Nephron (organoid): Measurements from ENCODE around the gene MOXD1.

Experiments
- H3K27ac Mint-ChIP-seq, 3 experiments: 2 replicates each; pipeline ENCODE4 v1.8.0; 2020; ENCODE audit warnings: mixed read lengths in 3 of 3, mild to moderate bottlenecking in 2 of 3, moderate library complexity in 1 of 3
- H3K27me3 Mint-ChIP-seq: 2 replicates; pipeline ENCODE4 v1.8.0; 2021; ENCODE audit warnings: low read depth, mild to moderate bottlenecking, moderate library complexity, mixed read lengths
- H3K36me3 Mint-ChIP-seq: 2 replicates; pipeline ENCODE4 v1.8.0; 2020; ENCODE audit warnings: low read depth, mixed read lengths
- H3K4me1 Mint-ChIP-seq: 2 replicates; pipeline ENCODE4 v1.8.0; 2020; ENCODE audit warnings: mixed read lengths
- H3K4me3 Mint-ChIP-seq, 3 experiments: 2 replicates each; pipeline ENCODE4 v1.8.0; 2020; ENCODE audit warnings: mild to moderate bottlenecking in 3 of 3, mixed read lengths in 3 of 3, moderate library complexity in 2 of 3
- H3K9me3 Mint-ChIP-seq: 2 replicates; pipeline ENCODE4 v1.8.0; 2020; ENCODE audit warnings: mixed read lengths
- TF ChIP-seq, protein P1 (sequence below), 3 experiments: fragments of 200-600 bp; sonication (generic); IDR thresholded peaks; one replicate each; pipeline ENCODE4 v1.5.0; 2021; ENCODE audit warnings: antibody characterized with exemption in 3 of 3; ENCODE audit not compliant: unreplicated experiment in 3 of 3

The MOXD1 gene

GRCh38 chr6:132430110-132430509 is 28.8 kb upstream of the MOXD1 start:
- Mint-ChIP-seq H3K27ac (no peak overlapping the region), H3K9me3 (peaks cover 2% of the 10 kb centered on the region), H3K4me3 (no peak overlapping the region), H3K4me1 (no peaks in the 10 kb centered on the region), H3K36me3 (no peaks in the 10 kb centered on the region), H3K27me3 (no peaks in the 10 kb centered on the region)
- TF ChIP-seq, protein P1, sequence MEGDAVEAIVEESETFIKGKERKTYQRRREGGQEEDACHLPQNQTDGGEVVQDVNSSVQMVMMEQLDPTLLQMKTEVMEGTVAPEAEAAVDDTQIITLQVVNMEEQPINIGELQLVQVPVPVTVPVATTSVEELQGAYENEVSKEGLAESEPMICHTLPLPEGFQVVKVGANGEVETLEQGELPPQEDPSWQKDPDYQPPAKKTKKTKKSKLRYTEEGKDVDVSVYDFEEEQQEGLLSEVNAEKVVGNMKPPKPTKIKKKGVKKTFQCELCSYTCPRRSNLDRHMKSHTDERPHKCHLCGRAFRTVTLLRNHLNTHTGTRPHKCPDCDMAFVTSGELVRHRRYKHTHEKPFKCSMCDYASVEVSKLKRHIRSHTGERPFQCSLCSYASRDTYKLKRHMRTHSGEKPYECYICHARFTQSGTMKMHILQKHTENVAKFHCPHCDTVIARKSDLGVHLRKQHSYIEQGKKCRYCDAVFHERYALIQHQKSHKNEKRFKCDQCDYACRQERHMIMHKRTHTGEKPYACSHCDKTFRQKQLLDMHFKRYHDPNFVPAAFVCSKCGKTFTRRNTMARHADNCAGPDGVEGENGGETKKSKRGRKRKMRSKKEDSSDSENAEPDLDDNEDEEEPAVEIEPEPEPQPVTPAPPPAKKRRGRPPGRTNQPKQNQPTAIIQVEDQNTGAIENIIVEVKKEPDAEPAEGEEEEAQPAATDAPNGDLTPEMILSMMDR (IDR thresholded peaks at IDR 0.05; ENCODE audit: unreplicated experiment in 3 of 3): no peak

DNA sequence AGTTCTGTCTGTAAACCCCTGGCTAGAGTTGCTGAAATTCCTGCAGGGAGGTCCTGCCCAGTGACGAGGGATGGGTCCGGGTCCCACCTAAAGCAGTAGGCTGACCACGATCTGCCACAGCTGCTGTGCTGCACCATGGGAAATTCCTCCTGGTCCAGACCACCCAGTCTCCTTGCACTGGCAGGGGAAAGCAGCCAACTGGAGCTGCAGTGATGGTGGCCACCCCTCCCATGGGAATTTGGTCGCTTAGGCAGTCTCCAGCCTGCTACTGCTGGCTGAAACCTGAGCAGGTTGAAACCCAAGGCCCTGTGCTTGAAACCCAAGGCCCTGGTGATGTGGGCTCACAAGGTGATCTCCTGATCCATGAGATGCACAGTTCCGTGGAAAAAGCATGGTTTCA is 23.9 kb upstream of the MOXD1 start:
- peaks cover 31% of the 10 kb centered on the region for H3K36me3 Mint-ChIP-seq

GRCh38 chr6:132423839-132424238 is 22.6 kb upstream of the MOXD1 start:
- Mint-ChIP-seq H3K27me3 (no peaks in the 10 kb centered on the region), H3K27ac (no peak overlapping the region), H3K4me1 (no peaks in the 10 kb centered on the region), H3K36me3 (peaks cover 35% of the 10 kb centered on the region), H3K4me3 (no peak overlapping the region), H3K9me3 (peaks cover 49% of the 10 kb centered on the region)
- TF ChIP-seq, protein P1 (IDR thresholded peaks at IDR 0.05; ENCODE audit: unreplicated experiment in 3 of 3): no peak

More for the DNA sequence above, 23.9 kb upstream of the MOXD1 start:
- H3K27ac Mint-ChIP-seq: no peak overlapping the region
- H3K4me3 Mint-ChIP-seq: no peak overlapping the region
- H3K9me3 Mint-ChIP-seq: peaks cover 40% of the 10 kb centered on the region
- no peaks in the 10 kb centered on the region for H3K27me3 Mint-ChIP-seq
- TF ChIP-seq, protein P1 (IDR thresholded peaks at IDR 0.05; ENCODE audit: unreplicated experiment in 3 of 3): no peak
- H3K4me1 Mint-ChIP-seq: no peaks in the 10 kb centered on the region

DNA sequence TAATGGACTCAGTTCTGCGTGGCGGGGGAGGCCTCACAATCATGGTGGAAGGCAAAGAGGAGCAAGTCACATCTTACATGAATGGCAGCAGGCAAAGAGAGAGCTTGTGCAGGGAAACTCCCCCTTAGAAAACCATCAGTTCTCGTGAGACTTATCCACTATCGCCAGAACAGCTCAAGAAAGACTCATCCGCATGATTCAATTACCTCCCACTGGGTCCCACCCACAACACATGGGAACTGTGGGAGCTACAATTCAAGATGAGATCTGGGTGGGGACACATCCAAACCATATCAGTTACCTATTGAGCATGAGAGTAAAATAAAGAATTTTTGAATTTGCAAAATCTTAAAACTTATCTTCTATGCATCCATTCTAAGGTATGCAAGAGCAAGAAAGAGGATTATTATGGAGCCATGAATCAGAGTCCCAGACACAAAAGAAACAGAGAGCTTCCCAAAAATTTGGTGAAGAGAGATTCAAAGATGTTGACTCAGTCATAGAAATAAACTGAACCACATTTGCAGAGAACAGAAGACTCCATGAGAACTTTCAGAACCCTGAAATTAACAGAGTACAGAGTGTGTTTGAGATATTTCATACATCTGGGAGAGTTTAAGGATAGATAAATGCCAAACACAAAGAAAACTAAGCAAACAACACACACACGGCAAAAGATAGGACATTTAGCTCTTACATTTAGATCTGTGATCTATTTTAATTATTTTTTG is 17.1 kb upstream of the MOXD1 start:
- Mint-ChIP-seq H3K36me3 (peaks cover 28% of the 10 kb centered on the region), H3K27ac (no peak overlapping the region), H3K9me3 (peaks cover 61% of the 10 kb centered on the region), H3K4me1 (peaks cover 13% of the 10 kb centered on the region), H3K4me3 (no peak overlapping the region), H3K27me3 (no peaks in the 10 kb centered on the region)
- TF ChIP-seq, protein P1 (IDR thresholded peaks at IDR 0.05; ENCODE audit: unreplicated experiment in 3 of 3): no peak

- Mint-ChIP-seq H3K27ac (no peak overlapping the region), H3K36me3 (peaks cover 4% of the 10 kb centered on the region), H3K27me3 (no peaks in the 10 kb centered on the region), H3K4me3 (no peak overlapping the region), H3K9me3 (peaks cover 28% of the 10 kb centered on the region), H3K4me1 (peaks cover 18% of the 10 kb centered on the region)
- TF ChIP-seq, protein P1 (IDR thresholded peaks at IDR 0.05; ENCODE audit: unreplicated experiment in 3 of 3): no peak
These were observed 13.5 kb upstream of the MOXD1 start for GRCh38 chr6:132414761-132415160.

GRCh38 chr6:132414322-132414721 is 13.0 kb upstream of the MOXD1 start:
- peaks cover 18% of the 10 kb centered on the region for H3K4me1 Mint-ChIP-seq
- H3K36me3 Mint-ChIP-seq: no peaks in the 10 kb centered on the region
- H3K27me3 Mint-ChIP-seq: no peaks in the 10 kb centered on the region
- peaks cover 24% of the 10 kb centered on the region for H3K9me3 Mint-ChIP-seq
- H3K4me3 Mint-ChIP-seq: no peak overlapping the region
- peak overlapping the region in 2 of 3 experiments; percentile 5 to 49 for H3K27ac Mint-ChIP-seq
- TF ChIP-seq, protein P1 (IDR thresholded peaks at IDR 0.05; ENCODE audit: unreplicated experiment in 3 of 3): no peak
